Kidney (tissue), 14 donors: ENCODE results near the gene ALDH1A2. TPM values are rescaled to one million over a fixed set of nuclear protein-coding genes. Genes with fewer than 3 reads are reported as not detected.

ENCODE experiments used
- DNase-seq, 5 donors: peaks; one replicate each; pipeline ENCODE4 v3.0.0-alpha.2; 2013 to 2020
- FAIRE-seq: peaks from 2 replicates; lab custom pipeline; 2012; peaks lifted over from hg19 to GRCh38; lab: Jason Lieb, UNC
- H3K27ac ChIP-seq, 2 donors: one replicate each; pipeline ENCODE4 v1.7.0; 2013; ENCODE audit warnings: low read depth in 2 of 2, low read length in 2 of 2, inconsistent platforms in 1 of 2
- H3K27me3 ChIP-seq: one replicate; pipeline ENCODE4 v1.7.1; 2013; ENCODE audit warnings: low read length, inconsistent platforms; ENCODE audit not compliant: control insufficient read depth, insufficient read depth
- H3K36me3 ChIP-seq, 3 donors: one replicate each; pipeline versions ENCODE4 v1.7.0 to v1.7.1; 2013; ENCODE audit warnings: low read length in 3 of 3, control low read depth in 1 of 3, inconsistent platforms in 1 of 3; ENCODE audit not compliant: insufficient read depth in 3 of 3, control insufficient read depth in 2 of 3
- H3K4me1 ChIP-seq, 3 donors: one replicate each; pipeline versions ENCODE4 v1.7.0 to v1.7.1; 2013; ENCODE audit warnings: low read length in 3 of 3, inconsistent platforms in 1 of 3, low read depth in 1 of 3; ENCODE audit not compliant: control insufficient read depth in 2 of 3, insufficient read depth in 2 of 3
- H3K4me3 ChIP-seq, 3 donors: one replicate each; pipeline versions ENCODE4 v1.7.0 to v1.8.1; 2013; ENCODE audit warnings: low read length in 3 of 3, control low read depth in 1 of 3, inconsistent platforms in 1 of 3
- H3K9ac ChIP-seq, 3 donors: one replicate each; pipeline versions ENCODE4 v1.7.0 to v1.7.1; 2013; ENCODE audit warnings: low read length in 3 of 3, control low read depth in 1 of 3, inconsistent platforms in 1 of 3
- H3K9me3 ChIP-seq, 3 donors: one replicate each; pipeline versions ENCODE4 v1.7.0 to v1.7.1; 2013; ENCODE audit warnings: low read length in 3 of 3, control low read depth in 1 of 3, inconsistent platforms in 1 of 3; ENCODE audit not compliant: control insufficient read depth in 2 of 3, insufficient read depth in 1 of 3
- CTCF ChIP-seq: IDR thresholded peaks from 3 replicates; pipeline ENCODE4 v1.5.1; 2012; ENCODE audit warnings: mild to moderate bottlenecking, moderate library complexity, borderline replicate concordance; ENCODE audit not compliant: insufficient read depth; ENCODE audit errors: extremely low read depth
- intact Hi-C: fragments of 100-400 bp; cut with DNase I; formaldehyde crosslinking; loops from one replicate; pipeline ENCODE4 v1.11.1; 2022
- polyA plus RNA-seq: library from polyadenylated mRNA; stranded (reverse); fragments of 350-450 nt; fragmentation: Illumina TruSeq; extraction: RNeasy Lipid Tissue Mini Kit (QIAGEN cat#74804); gene quantifications from one replicate; pipeline ENCODE4 v1.2.3, GENCODE V29; 2014; ENCODE audit warnings: low read depth, low replicate concordance; ENCODE audit not compliant: insufficient read depth
- total RNA-seq: library from RNA; stranded (reverse); fragmentation: NEBNext Ultra II Directional; extraction: Animal tissue kit (Norgen Biotek cat#: 25700); gene quantifications from one replicate; pipeline ENCODE4 v1.2.1, GENCODE V29; 2021
- donor health status: control.
- donor health status: control.
- donor health status: control.
- donor health status: control.
- donor health status: control.
- donor health status: DM: yes; HTN: yes; CAD: no.
- donor health status: Normal renal cell carcinoma (clear cell type).

Gene ALDH1A2
- total and polyA plus RNA-seq, 2 donors from 2014 or later: 24.4 to 113 TPM

DNA sequence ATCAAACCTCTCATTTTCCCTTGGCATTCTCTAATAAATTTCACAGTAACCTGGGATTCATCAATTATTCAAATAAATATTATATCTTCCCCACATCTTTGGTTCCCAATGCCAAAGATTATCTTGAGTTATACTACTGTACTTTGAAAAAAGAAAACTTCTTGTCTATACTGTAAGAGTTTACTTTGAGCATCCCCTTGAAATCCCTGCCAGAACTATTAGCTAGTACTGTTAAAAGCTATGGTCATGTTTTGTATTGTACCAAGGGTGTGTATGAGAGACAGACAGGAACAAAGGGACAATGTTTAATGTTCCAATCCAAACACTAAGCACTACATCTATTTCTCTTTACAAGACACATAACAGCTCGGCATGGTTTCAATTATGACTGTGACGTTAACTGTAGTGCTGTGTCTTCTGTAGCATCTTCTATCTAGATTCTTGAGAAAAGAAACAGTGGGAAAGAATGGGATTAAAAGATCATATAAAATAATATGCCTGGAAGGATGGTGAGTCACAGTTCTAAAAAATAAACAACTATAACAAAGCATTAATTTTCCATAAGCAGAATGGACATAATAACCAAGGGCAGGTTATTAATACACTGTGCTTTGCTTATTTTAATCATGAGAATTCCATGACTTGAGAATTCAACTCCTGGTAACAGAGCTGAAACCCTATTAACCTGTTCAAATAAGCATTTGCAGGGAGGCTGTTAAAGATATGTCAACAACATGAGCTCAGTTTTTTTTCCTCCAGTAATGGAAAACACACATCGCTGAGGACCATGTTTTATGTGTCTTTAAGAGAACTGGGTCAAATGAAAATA is 71.1 kb downstream of the ALDH1A2 start:
- no peak overlapping the region for H3K4me3 ChIP-seq
- H3K36me3 ChIP-seq: peaks cover 0 to 7% (median 0%) of the 10 kb centered on the region in 3 donors
- H3K27ac ChIP-seq: no peak overlapping the region
- H3K9me3 ChIP-seq: no peaks in the 10 kb centered on the region
- TF ChIP-seq CTCF: no peak
- H3K9ac ChIP-seq: no peak overlapping the region
- H3K27me3 ChIP-seq: no peaks in the 10 kb centered on the region
- H3K4me1 ChIP-seq: peaks cover 0 to 4% (median 0%) of the 10 kb centered on the region in 3 donors
- no peak for FAIRE-seq
- intact Hi-C loops: no loop called here
- DNase-seq: peak in 2 of 5 donors; percentile 13 to 28

GRCh38 chr15:57993409-57994145 is 71.9 kb downstream of the ALDH1A2 start:
- Histone ChIP-seq H3K27me3 (no peaks in the 10 kb centered on the region), H3K4me3 (no peak overlapping the region), H3K9me3 (no peaks in the 10 kb centered on the region), H3K9ac (no peak overlapping the region), H3K4me1 (peaks cover 0 to 4% (median 0%) of the 10 kb centered on the region in 3 donors), H3K36me3 (peaks cover 0 to 7% (median 0%) of the 10 kb centered on the region in 3 donors), H3K27ac (no peak overlapping the region)
- FAIRE-seq: no peak
- intact Hi-C loops: no loop called here
- DNase-seq: peak in 2 of 5 donors; percentile 9 to 30
- no peak for TF ChIP-seq CTCF

GRCh38 chr15:57992761-57993355 is 72.7 kb downstream of the ALDH1A2 start:
- DNase-seq (peak in 3 of 5 donors; percentile 21 to 58 (median 51)), FAIRE-seq (no peak)
- peaks cover 0 to 7% (median 0%) of the 10 kb centered on the region in 3 donors for H3K36me3 ChIP-seq
- intact Hi-C loops: no loop called here
- no peak overlapping the region for H3K4me3 ChIP-seq
- H3K27ac ChIP-seq: no peak overlapping the region
- H3K9ac ChIP-seq: no peak overlapping the region
- H3K27me3 ChIP-seq: no peaks in the 10 kb centered on the region
- no peaks in the 10 kb centered on the region for H3K9me3 ChIP-seq
- peaks cover 0 to 4% (median 0%) of the 10 kb centered on the region in 3 donors for H3K4me1 ChIP-seq
- TF ChIP-seq CTCF: no peak
